Measurements from ENCODE around the gene C16orf82.
A peak's percentile ranks its signal among the peaks of the same experiment; 100 is the strongest.

The C16orf82 gene

DNA sequence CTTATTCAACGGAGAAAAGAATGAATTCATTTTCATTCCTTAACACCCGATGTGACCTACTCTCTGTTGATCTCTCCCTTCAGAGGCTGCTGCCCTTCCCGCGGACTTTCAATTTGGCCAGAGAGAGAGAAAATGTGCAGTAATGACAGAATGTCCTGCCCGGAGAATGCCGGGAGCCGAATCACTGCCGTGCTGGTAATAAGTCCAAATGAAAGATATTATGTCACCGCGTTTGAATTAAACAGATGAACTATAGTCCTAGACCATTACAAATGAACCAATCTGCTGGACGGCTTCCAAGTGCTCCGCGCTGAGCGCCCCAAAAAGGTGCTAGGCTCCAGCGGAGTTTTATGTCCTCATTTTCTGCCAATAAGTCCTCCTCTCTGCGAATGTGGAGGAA, 14.7 kb upstream of the C16orf82 start:
- POLR2A ChIA-PET = no interaction called here
- no peak overlapping the region for H3K4me3 ChIP-seq (ENCODE audit: low read depth, low read length)
- CTCF ChIA-PET = no interaction called here
- TF ChIP-seq, protein P1, sequence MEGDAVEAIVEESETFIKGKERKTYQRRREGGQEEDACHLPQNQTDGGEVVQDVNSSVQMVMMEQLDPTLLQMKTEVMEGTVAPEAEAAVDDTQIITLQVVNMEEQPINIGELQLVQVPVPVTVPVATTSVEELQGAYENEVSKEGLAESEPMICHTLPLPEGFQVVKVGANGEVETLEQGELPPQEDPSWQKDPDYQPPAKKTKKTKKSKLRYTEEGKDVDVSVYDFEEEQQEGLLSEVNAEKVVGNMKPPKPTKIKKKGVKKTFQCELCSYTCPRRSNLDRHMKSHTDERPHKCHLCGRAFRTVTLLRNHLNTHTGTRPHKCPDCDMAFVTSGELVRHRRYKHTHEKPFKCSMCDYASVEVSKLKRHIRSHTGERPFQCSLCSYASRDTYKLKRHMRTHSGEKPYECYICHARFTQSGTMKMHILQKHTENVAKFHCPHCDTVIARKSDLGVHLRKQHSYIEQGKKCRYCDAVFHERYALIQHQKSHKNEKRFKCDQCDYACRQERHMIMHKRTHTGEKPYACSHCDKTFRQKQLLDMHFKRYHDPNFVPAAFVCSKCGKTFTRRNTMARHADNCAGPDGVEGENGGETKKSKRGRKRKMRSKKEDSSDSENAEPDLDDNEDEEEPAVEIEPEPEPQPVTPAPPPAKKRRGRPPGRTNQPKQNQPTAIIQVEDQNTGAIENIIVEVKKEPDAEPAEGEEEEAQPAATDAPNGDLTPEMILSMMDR (IDR thresholded peaks at IDR 0.05; ENCODE audit: insufficient read depth, low read length, missing control alignments) = no peak
- DNase-seq (ENCODE audit: low read depth, low spot score) = no peak

DNA sequence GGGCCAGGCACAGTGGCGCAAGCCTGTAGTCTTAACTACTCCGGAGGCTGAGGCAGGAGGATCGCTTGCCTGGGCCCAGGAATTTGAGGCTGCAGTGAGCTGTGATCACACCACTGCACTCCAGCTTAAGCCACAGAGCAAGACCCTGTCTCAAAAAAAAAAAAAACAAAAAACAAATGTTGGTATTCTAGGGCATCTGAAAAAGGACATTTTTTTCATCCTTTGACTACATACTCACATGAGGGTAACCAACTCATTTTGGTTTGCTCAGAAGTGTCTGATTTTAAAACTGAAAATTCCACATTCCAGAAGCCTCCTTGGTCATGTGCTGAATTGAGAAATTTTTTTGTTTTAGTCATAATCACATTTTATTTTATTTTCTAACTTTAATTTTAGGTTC, 12.7 kb upstream of the C16orf82 start:
- DNase-seq (ENCODE audit: low read depth, low spot score) = no peak
- TF ChIP-seq, protein P1 (IDR thresholded peaks at IDR 0.05; ENCODE audit: insufficient read depth, low read length, missing control alignments) = no peak
- H3K4me3 ChIP-seq (ENCODE audit: low read depth, low read length) = no peak overlapping the region
- ChIA-PET POLR2A (no interaction called here), CTCF (no interaction called here)

GRCh38 chr16:27058299-27058698, 8.4 kb upstream of the C16orf82 start:
- no peak for DNase-seq (ENCODE audit: low read depth, low spot score)
- POLR2A ChIA-PET = no interaction called here
- no peak overlapping the region for H3K4me3 ChIP-seq (ENCODE audit: low read depth, low read length)
- CTCF ChIA-PET = no interaction called here
- TF ChIP-seq, protein P1 (IDR thresholded peaks at IDR 0.05; ENCODE audit: insufficient read depth, low read length, missing control alignments) = no peak

DNA sequence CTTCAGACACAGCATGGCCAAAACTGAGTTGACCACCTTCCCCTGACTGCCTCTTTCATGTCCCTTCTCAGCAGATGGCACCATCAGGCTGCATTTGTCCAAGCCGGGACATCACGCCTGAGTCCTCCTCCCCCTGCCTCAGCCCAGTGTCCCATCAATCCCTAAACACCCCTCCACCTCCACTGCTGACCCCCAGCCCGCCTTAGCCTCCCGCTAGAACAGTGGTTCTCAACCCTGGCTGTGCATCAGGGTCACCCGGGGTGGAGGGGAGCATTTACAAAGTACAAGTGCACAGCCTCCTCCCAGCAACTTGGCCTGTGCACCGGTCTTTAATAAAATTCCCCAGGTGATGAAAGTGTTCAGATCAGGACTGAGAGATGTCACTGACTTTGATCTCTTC, 4.0 kb downstream of the C16orf82 start:
- no peak overlapping the region for H3K4me3 ChIP-seq (ENCODE audit: low read depth, low read length)
- ChIA-PET POLR2A (no interaction called here), CTCF (no interaction called here)
- TF ChIP-seq, protein P1 (IDR thresholded peaks at IDR 0.05; ENCODE audit: insufficient read depth, low read length, missing control alignments) = no peak
- no peak for DNase-seq (ENCODE audit: low read depth, low spot score)

DNA sequence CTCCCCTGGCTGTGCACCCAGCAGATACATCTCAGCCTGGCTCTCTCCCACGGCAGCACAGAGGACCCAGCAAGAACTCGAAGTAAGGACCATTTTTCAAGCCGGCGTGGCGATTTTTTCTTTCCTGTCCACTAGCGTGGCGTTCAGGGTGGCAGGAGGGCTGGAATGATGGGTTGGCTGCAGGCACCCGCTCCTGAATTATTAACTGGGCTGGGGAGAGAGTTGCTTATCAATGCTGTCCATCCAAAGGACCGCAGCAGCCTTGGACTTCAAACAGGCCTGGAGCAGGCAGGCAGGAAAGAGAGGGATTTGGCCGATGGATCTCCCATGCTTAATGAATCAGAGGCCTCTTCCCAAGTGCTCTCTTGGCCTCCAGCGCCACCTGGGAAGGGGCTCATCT, 7.0 kb downstream of the C16orf82 start:
- TF ChIP-seq, protein P1 (IDR thresholded peaks at IDR 0.05; ENCODE audit: insufficient read depth, low read length, missing control alignments) = no peak
- DNase-seq (ENCODE audit: low read depth, low spot score) = no peak
- no peak overlapping the region for H3K4me3 ChIP-seq (ENCODE audit: low read depth, low read length)
- ChIA-PET CTCF (no interaction called here), POLR2A (no interaction called here)

DNA sequence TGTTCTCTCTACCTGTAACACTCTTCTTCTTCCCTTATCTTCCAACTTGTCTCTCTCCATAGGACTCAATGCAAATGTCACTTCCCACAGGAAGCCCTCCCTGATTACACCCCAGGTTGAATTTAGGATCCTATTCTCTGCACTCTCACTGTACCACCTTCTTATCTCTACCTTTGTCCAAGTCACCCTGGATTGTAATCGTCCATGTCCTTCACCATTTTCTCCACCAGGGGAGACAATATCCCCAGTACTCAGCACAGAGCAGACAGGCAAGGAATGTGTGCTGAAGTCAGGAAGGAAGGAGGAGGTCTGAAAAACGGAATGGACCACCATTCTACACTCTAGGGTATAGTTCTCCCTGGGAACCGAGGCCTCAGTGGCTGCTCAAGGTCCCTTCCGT, 14.2 kb downstream of the C16orf82 start:
- ChIA-PET CTCF (interaction anchor here (1.3 kb wide), 1 partner anchor 29 kb away, joined by 5 read pairs; no protein-coding TSS in a partner anchor), POLR2A (no interaction called here)
- H3K4me3 ChIP-seq (ENCODE audit: low read depth, low read length) = no peak overlapping the region
- DNase-seq (ENCODE audit: low read depth, low spot score) = no peak
- TF ChIP-seq, protein P1 (IDR thresholded peaks at IDR 0.05; ENCODE audit: insufficient read depth, low read length, missing control alignments) = peak; percentile 25
